Endothelial cell of umbilical vein (primary cell): ENCODE measurements around the gene SMIM8. TPM values are rescaled to one million over a fixed set of nuclear protein-coding genes. Genes with fewer than 3 reads are reported as not detected.

ENCODE experiments used
- BruUV-seq: library from RNA; stranded (reverse); fragments of 400-500 nt; replicated peaks from 2 replicates; lab custom pipeline; 2021; lab: Mats Ljungman, UMichigan
- CTCF ChIA-PET: fragments of 300-600, 350-600 bp; sonication (Branson Sonifier 250); formaldehyde crosslinking; loops from one replicate; lab custom pipeline; 2021; ENCODE audit warnings: antibody characterized with exemption, inconsistent platforms; lab: Charles Lee
- POLR2A ChIA-PET: fragments of 300-600, 350-600 bp; sonication (Branson Sonifier 250); formaldehyde crosslinking; loops from one replicate; lab custom pipeline; 2021; ENCODE audit warnings: antibody characterized with exemption, inconsistent platforms; lab: Charles Lee
- DNase-seq: peaks from one replicate; pipeline ENCODE4 v3.0.0-alpha.2; 2011; ENCODE audit warnings: low read depth, low spot score
- FAIRE-seq: peaks from 2 replicates; lab custom pipeline; 2011; peaks lifted over from hg19 to GRCh38; lab: Jason Lieb, UNC
- H2AFZ ChIP-seq: 2 replicates; pipeline ENCODE4 v1.6.0; 2012; ENCODE audit warnings: low read depth, low read length, control low read depth, inconsistent platforms
- H3K27ac ChIP-seq: 2 replicates; pipeline ENCODE4 v1.5.1; 2011; ENCODE audit warnings: low read depth, mild to moderate bottlenecking, control low read depth, low read length, moderate library complexity; ENCODE audit not compliant: insufficient read depth
- H3K27me3 ChIP-seq, 2 experiments: 2 replicates each; pipeline versions ENCODE4 v1.6.0 to v1.6.1; 2011; ENCODE audit warnings: low read length in 2 of 2, mixed read lengths in 1 of 2; ENCODE audit not compliant: control insufficient read depth in 2 of 2, insufficient read depth in 2 of 2
- H3K36me3 ChIP-seq, 2 experiments: 2 replicates in 1 of 2; 3 replicates in 1 of 2; pipeline ENCODE4 v1.5.1; 2011; ENCODE audit warnings: low read length in 2 of 2, mild to moderate bottlenecking in 1 of 2, moderate library complexity in 1 of 2; ENCODE audit not compliant: control insufficient read depth in 2 of 2, insufficient read depth in 2 of 2; ENCODE audit errors: extremely low read depth in 1 of 2
- H3K4me1 ChIP-seq: 3 replicates; pipeline ENCODE4 v1.5.1; 2011; ENCODE audit warnings: mild to moderate bottlenecking, low read length; ENCODE audit not compliant: control insufficient read depth, insufficient read depth; ENCODE audit errors: extremely low read depth
- H3K4me2 ChIP-seq: 2 replicates; pipeline ENCODE4 v1.6.1; 2011; ENCODE audit warnings: low read length, control low read depth, mixed read lengths; ENCODE audit not compliant: insufficient read depth
- H3K4me3 ChIP-seq, 3 experiments: fragments of 200-600 bp in 1 of 3; sonication (generic), shearing (Covaris generic) in 1 of 3; replicated peaks in 1 of 3; 2 replicates each; pipeline ENCODE4 v1.5.1; 2011 to 2016; ENCODE audit warnings: control low read depth in 3 of 3, low read length in 3 of 3, mild to moderate bottlenecking in 2 of 3, inconsistent platforms in 1 of 3, low read depth in 1 of 3, moderate library complexity in 1 of 3; ENCODE audit not compliant: insufficient read depth in 1 of 3
- H3K79me2 ChIP-seq: 2 replicates; pipeline ENCODE4 v1.6.0; 2012; ENCODE audit warnings: low read length, inconsistent platforms; ENCODE audit not compliant: control insufficient read depth, insufficient read depth
- H3K9ac ChIP-seq: replicated peaks from 2 replicates; pipeline ENCODE3; 2011; ENCODE audit warnings: low read length, control low read depth; ENCODE audit not compliant: insufficient read depth; ENCODE audit errors: extremely low read depth
- H3K9me1 ChIP-seq: replicated peaks from 3 replicates; pipeline ENCODE4 v1.6.0; 2011; ENCODE audit warnings: mild to moderate bottlenecking, low read length; ENCODE audit not compliant: control insufficient read depth, insufficient read depth; ENCODE audit errors: extremely low read depth
- H3K9me3 ChIP-seq: replicated peaks from 2 replicates; pipeline ENCODE4 v1.5.1; 2012; ENCODE audit warnings: low read length, inconsistent platforms; ENCODE audit not compliant: control insufficient read depth, insufficient read depth
- H4K20me1 ChIP-seq: replicated peaks from 2 replicates; pipeline ENCODE3; 2011; ENCODE audit warnings: mild to moderate bottlenecking, low read length; ENCODE audit not compliant: control insufficient read depth, insufficient read depth; ENCODE audit errors: extremely low read depth
- CTCF ChIP-seq, 2 donors: IDR thresholded peaks; 1 replicate in 1 of 2; 2 replicates in 1 of 2; pipeline ENCODE4 v1.5.1; 2011; ENCODE audit warnings: low read length in 2 of 2, mild to moderate bottlenecking in 2 of 2, moderate library complexity in 2 of 2, control low read depth in 1 of 2, inconsistent platforms in 1 of 2, low read depth in 1 of 2; ENCODE audit not compliant: insufficient read depth in 1 of 2; ENCODE audit errors: extremely low read depth in 1 of 2
- EZH2 ChIP-seq: IDR thresholded peaks from 2 replicates; pipeline ENCODE4 v1.6.1; 2012; ENCODE audit warnings: borderline replicate concordance, low read depth, mild to moderate bottlenecking, moderate library complexity, low read length, inconsistent platforms; ENCODE audit not compliant: severe bottlenecking
- FOS ChIP-seq: IDR thresholded peaks from 2 replicates; pipeline ENCODE4 v1.6.1; 2011; ENCODE audit warnings: mild to moderate bottlenecking, low read length, moderate library complexity, borderline replicate concordance; ENCODE audit not compliant: insufficient read depth
- GATA2 ChIP-seq: IDR thresholded peaks from 2 replicates; pipeline ENCODE4 v1.7.0; 2011; ENCODE audit warnings: low read depth, mild to moderate bottlenecking, moderate library complexity, mixed read lengths, low read length; ENCODE audit not compliant: insufficient read length, insufficient read depth
- JUN ChIP-seq: IDR thresholded peaks from 2 replicates; pipeline ENCODE4 v1.6.1; 2011; ENCODE audit warnings: borderline replicate concordance, low read depth; ENCODE audit not compliant: insufficient read length, insufficient read depth
- MAX ChIP-seq: IDR thresholded peaks from 2 replicates; pipeline ENCODE4 v1.6.1; 2011; ENCODE audit not compliant: insufficient read depth, insufficient read length
- MYC ChIP-seq: IDR thresholded peaks from one replicate; pipeline ENCODE4 v1.6.1; 2011; ENCODE audit warnings: mild to moderate bottlenecking, low read depth, low read length
- POLR2A ChIP-seq: IDR thresholded peaks from 2 replicates; pipeline ENCODE4 v1.6.1; 2012; ENCODE audit warnings: low read depth, mild to moderate bottlenecking, control low read depth, low read length
- POLR2AphosphoS5 ChIP-seq: IDR thresholded peaks from 2 replicates; pipeline ENCODE4 v1.6.1; 2012; ENCODE audit warnings: low read depth, mild to moderate bottlenecking, control low read depth, low read length, moderate library complexity; ENCODE audit not compliant: insufficient read depth
- dilution Hi-C: fragments of 300-500 bp; cut with MboI; formaldehyde crosslinking; loops from one replicate; pipeline ENCODE4 v1.15.0; 2019; ENCODE audit warnings: low sequenced_read_pairs; ENCODE audit not compliant: extremely low pct_ligation_motif_present
- intact Hi-C: fragments of 100-400 bp; cut with micrococcal nuclease; formaldehyde crosslinking; loops from one replicate; pipeline ENCODE4 v1.10.0; 2022
- polyA plus RNA-seq, 4 experiments: library from polyadenylated mRNA; depleted of rRNA in 3 of 4; stranded (reverse) in 3 of 4; unstranded in 1 of 4; fragments of >200 nt; gene quantifications; 2 replicates each; pipeline versions ENCODE4 v1.2.1 to v1.2.3, GENCODE V29; 2011 to 2012; ENCODE audit warnings: missing spikeins in 1 of 4
- total RNA-seq: library from RNA; stranded (reverse); gene quantifications from 2 replicates; pipeline ENCODE4 v1.2.3, GENCODE V29; 2021

SMIM8 gene
- total and polyA plus RNA-seq, 2 donors (not counting 3 experiments of a cell fraction or from before 2014, with no cell fraction given), result 2.0 to 8.4 TPM

DNA sequence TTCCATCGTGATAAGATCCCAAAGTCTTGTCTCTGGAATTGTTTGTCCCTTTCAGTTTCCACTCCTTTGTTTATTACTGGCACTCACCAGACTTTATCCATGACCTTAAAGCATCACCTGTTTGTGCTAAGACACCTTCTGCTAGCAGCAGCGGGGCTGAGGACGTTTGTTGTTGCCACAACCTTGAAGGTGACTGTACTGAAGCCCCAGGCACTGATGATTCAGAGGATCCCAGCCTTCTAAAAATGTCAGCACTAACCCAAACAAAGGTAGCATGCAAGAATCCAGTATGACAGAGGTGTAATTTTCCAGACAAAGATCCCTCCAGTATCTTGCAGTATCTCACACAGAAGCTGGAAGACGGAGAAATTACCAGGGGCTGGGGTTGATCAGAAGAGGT is 28.9 kb upstream of the SMIM8 start:
- Histone ChIP-seq H2AFZ (no peak overlapping the region), H3K27me3 (peaks cover 8 to 16% of the 10 kb centered on the region in 2 experiments), H3K4me2 (no peak overlapping the region), H3K27ac (no peak overlapping the region), H3K4me3 (no peak overlapping the region), H3K9ac (no peak overlapping the region), H4K20me1 (no peaks in the 10 kb centered on the region), H3K9me3 (no peaks in the 10 kb centered on the region), H3K4me1 (no peaks in the 10 kb centered on the region), H3K36me3 (no peaks in the 10 kb centered on the region), H3K79me2 (no peaks in the 10 kb centered on the region), H3K9me1 (no peaks in the 10 kb centered on the region)
- intact Hi-C loops (loop anchor here (1.0 kb wide), 1 partner anchor 19 kb away; no protein-coding TSS in a partner anchor), dilution Hi-C loops (no loop called here)
- ChIA-PET POLR2A (no interaction called here), CTCF (no interaction called here)
- TF ChIP-seq JUN, result no peak
- TF ChIP-seq MYC, result no peak
- TF ChIP-seq MAX, result no peak
- no peak for TF ChIP-seq GATA2
- TF ChIP-seq EZH2, result no peak
- no peak for TF ChIP-seq POLR2A
- no peak for TF ChIP-seq FOS
- no peak for TF ChIP-seq CTCF (IDR thresholded peaks at IDR 0.05; ENCODE audit: extremely low read depth in 1 of 2, insufficient read depth in 1 of 2, low read depth in 1 of 2, low read length in 2 of 2)
- no peak for TF ChIP-seq POLR2AphosphoS5
- no peak for FAIRE-seq
- BruUV-seq, result no TSS peak
- DNase-seq, result no peak
